ENCODE data around the gene KCTD13.

Gene KCTD13

GRCh38 chr16:29898804-29899515, 27.1 kb downstream of the KCTD13 start:
- Histone ChIP-seq H3K4me3 (ENCODE audit: low read depth in 1 of 2, low read length in 2 of 2) (peak overlapping the region in 1 of 2 experiments; percentile 58; a peak in 2 of 4 replicates), H3K4me2 (ENCODE audit: insufficient read depth, low read length) (peak overlapping the region; percentile 79), H3K36me3 (ENCODE audit: insufficient read depth, low read length) (no peaks in the 10 kb centered on the region), H4K20me1 (ENCODE audit: insufficient read depth, low read length) (peaks cover 14% of the 10 kb centered on the region), H3K27ac (ENCODE audit: low read length) (no peak overlapping the region), H2AFZ (ENCODE audit: low read depth, low read length) (no peak overlapping the region), H3K9me3 (ENCODE audit: insufficient read depth, low read length, severe bottlenecking) (no peaks in the 10 kb centered on the region), H3K4me1 (ENCODE audit: insufficient read depth, low read length) (peaks cover 26% of the 10 kb centered on the region), H3K27me3 (ENCODE audit: insufficient read depth, low read length, poor library complexity) (peaks cover 8% of the 10 kb centered on the region), H3K9ac (ENCODE audit: low read depth, low read length) (no peak overlapping the region), H3K79me2 (ENCODE audit: insufficient read depth, low read length) (no peaks in the 10 kb centered on the region)
- DNase-seq, result no peak
- ATAC-seq (ENCODE audit: insufficient read depth, low read depth), result no peak
- TF ChIP-seq CTCF (IDR thresholded peaks at IDR 0.05; ENCODE audit: borderline replicate concordance, extremely low read depth, low read length, poor library complexity, severe bottlenecking) (no peak), EZH2 (IDR thresholded peaks at IDR 0.05; ENCODE audit: borderline replicate concordance, low read depth, low read length, severe bottlenecking) (no peak)

- no peaks in the 10 kb centered on the region for H3K79me2 ChIP-seq (ENCODE audit: insufficient read depth, low read length)
- no peak overlapping the region for H3K4me2 ChIP-seq (ENCODE audit: insufficient read depth, low read length)
- ATAC-seq (ENCODE audit: insufficient read depth, low read depth), result no peak
- H3K4me3 ChIP-seq (ENCODE audit: low read depth in 1 of 2, low read length in 2 of 2), result no peak overlapping the region
- peaks cover 23% of the 10 kb centered on the region for H3K4me1 ChIP-seq (ENCODE audit: insufficient read depth, low read length)
- peak; percentile 24 for DNase-seq
- no peak overlapping the region for H3K27ac ChIP-seq (ENCODE audit: low read length)
- no peak overlapping the region for H2AFZ ChIP-seq (ENCODE audit: low read depth, low read length)
- peaks cover 14% of the 10 kb centered on the region for H4K20me1 ChIP-seq (ENCODE audit: insufficient read depth, low read length)
- no peaks in the 10 kb centered on the region for H3K9me3 ChIP-seq (ENCODE audit: insufficient read depth, low read length, severe bottlenecking)
- no peaks in the 10 kb centered on the region for H3K36me3 ChIP-seq (ENCODE audit: insufficient read depth, low read length)
- peaks cover 8% of the 10 kb centered on the region for H3K27me3 ChIP-seq (ENCODE audit: insufficient read depth, low read length, poor library complexity)
- no peak overlapping the region for H3K9ac ChIP-seq (ENCODE audit: low read depth, low read length)
- TF ChIP-seq EZH2 (IDR thresholded peaks at IDR 0.05; ENCODE audit: borderline replicate concordance, low read depth, low read length, severe bottlenecking), result no peak
- TF ChIP-seq CTCF (IDR thresholded peaks at IDR 0.05; ENCODE audit: borderline replicate concordance, extremely low read depth, low read length, poor library complexity, severe bottlenecking), result no peak
These were observed 27.8 kb downstream of the KCTD13 start for GRCh38 chr16:29898135-29898803.

GRCh38 chr16:29897333-29897732, 28.7 kb downstream of the KCTD13 start:
- Histone ChIP-seq H3K27me3 (ENCODE audit: insufficient read depth, low read length, poor library complexity) (peaks cover 8% of the 10 kb centered on the region), H3K9me3 (ENCODE audit: insufficient read depth, low read length, severe bottlenecking) (no peaks in the 10 kb centered on the region), H3K9ac (ENCODE audit: low read depth, low read length) (no peak overlapping the region), H3K4me3 (ENCODE audit: low read depth in 1 of 2, low read length in 2 of 2) (no peak overlapping the region), H2AFZ (ENCODE audit: low read depth, low read length) (no peak overlapping the region), H3K27ac (ENCODE audit: low read length) (no peak overlapping the region), H3K4me1 (ENCODE audit: insufficient read depth, low read length) (peaks cover 23% of the 10 kb centered on the region), H3K36me3 (ENCODE audit: insufficient read depth, low read length) (no peaks in the 10 kb centered on the region), H4K20me1 (ENCODE audit: insufficient read depth, low read length) (peaks cover 14% of the 10 kb centered on the region), H3K79me2 (ENCODE audit: insufficient read depth, low read length) (no peaks in the 10 kb centered on the region), H3K4me2 (ENCODE audit: insufficient read depth, low read length) (no peak overlapping the region)
- no peak for DNase-seq
- TF ChIP-seq EZH2 (IDR thresholded peaks at IDR 0.05; ENCODE audit: borderline replicate concordance, low read depth, low read length, severe bottlenecking) (no peak), CTCF (IDR thresholded peaks at IDR 0.05; ENCODE audit: borderline replicate concordance, extremely low read depth, low read length, poor library complexity, severe bottlenecking) (no peak)
- no peak for ATAC-seq (ENCODE audit: insufficient read depth, low read depth)

Data from DND-41 (cell line).